GM18498 (cell line): ENCODE data around the gene OSGIN1.
"Not testable (repeated sequence)": the region's sequence is repeated elsewhere in the genome, so short reads cannot be mapped to it uniquely, and the experiment has no call there.

ENCODE experiments used
- ATAC-seq: cut with Tn5 transposase; IDR thresholded peaks from one replicate; pipeline ENCODE4 v1.9.1; 2021; ENCODE audit warnings: mild to moderate bottlenecking, moderate library complexity; ENCODE audit not compliant: unreplicated experiment

Gene OSGIN1

GRCh38 chr16:83940119-83940518, 12.9 kb upstream of the OSGIN1 start:
- ATAC-seq, result no peak

GRCh38 chr16:83940630-83941378, 12.2 kb upstream of the OSGIN1 start:
- ATAC-seq, result no peak

GRCh38 chr16:83941546-83941945, 11.5 kb upstream of the OSGIN1 start:
- not testable (repeated sequence) for ATAC-seq

GRCh38 chr16:83942074-83942473, 11.0 kb upstream of the OSGIN1 start:
- ATAC-seq, result no peak

GRCh38 chr16:83942815-83943515, 10.1 kb upstream of the OSGIN1 start:
- no peak for ATAC-seq

GRCh38 chr16:83943516-83944050, 9.5 kb upstream of the OSGIN1 start:
- no peak for ATAC-seq

GRCh38 chr16:83945587-83945986, 7.5 kb upstream of the OSGIN1 start:
- no peak for ATAC-seq

GRCh38 chr16:83946154-83946780, 6.8 kb upstream of the OSGIN1 start:
- no peak for ATAC-seq

- no peak for ATAC-seq
These were observed 6.1 kb upstream of the OSGIN1 start for GRCh38 chr16:83946781-83947566.

GRCh38 chr16:83947642-83948234, 5.3 kb upstream of the OSGIN1 start:
- no peak for ATAC-seq

GRCh38 chr16:83948914-83949723, 3.9 kb upstream of the OSGIN1 start:
- no peak for ATAC-seq

- ATAC-seq, result no peak
These were observed 3.4 kb upstream of the OSGIN1 start for GRCh38 chr16:83949724-83950001.

- ATAC-seq, result not testable (repeated sequence)
These were observed 2.1 kb upstream of the OSGIN1 start for GRCh38 chr16:83950862-83951399.

GRCh38 chr16:83951544-83951943, 1.5 kb upstream of the OSGIN1 start:
- no peak for ATAC-seq

GRCh38 chr16:83952587-83952939, 477 bp upstream of the OSGIN1 start:
- no peak for ATAC-seq

GRCh38 chr16:83953796-83954576, 946 bp downstream of the OSGIN1 start:
- ATAC-seq, result no peak

GRCh38 chr16:83954577-83955016, 1.6 kb downstream of the OSGIN1 start:
- ATAC-seq, result no peak

- no peak for ATAC-seq
These were observed 2.4 kb downstream of the OSGIN1 start for GRCh38 chr16:83955218-83956130.
